Adrenal gland (tissue), 5 donors: ENCODE results near the gene SASS6.

ENCODE experiments used
- POLR2A ChIP-seq, 2 donors: fragments of 450-650 bp; IDR thresholded peaks; one replicate each; pipeline ENCODE4 v1.6.1; 2017; ENCODE audit warnings: antibody characterized with exemption in 2 of 2, mild to moderate bottlenecking in 2 of 2, moderate library complexity in 1 of 2
- TF ChIP-seq, protein P1 (sequence below), 6 experiments: fragments of 450-650 bp in 4 of 6; fragments of 200-600 bp in 2 of 6; sonication (generic) in 1 of 6; IDR thresholded peaks; 1 replicate in 5 of 6; 2 replicates in 1 of 6; pipeline versions ENCODE4 v1.5.1 to v1.8.0; 2016 to 2021; ENCODE audit warnings: antibody characterized with exemption in 6 of 6, mild to moderate bottlenecking in 2 of 6, moderate library complexity in 1 of 6
- donor health status: DM: no; HTN: no; CAD: no.

DNA sequence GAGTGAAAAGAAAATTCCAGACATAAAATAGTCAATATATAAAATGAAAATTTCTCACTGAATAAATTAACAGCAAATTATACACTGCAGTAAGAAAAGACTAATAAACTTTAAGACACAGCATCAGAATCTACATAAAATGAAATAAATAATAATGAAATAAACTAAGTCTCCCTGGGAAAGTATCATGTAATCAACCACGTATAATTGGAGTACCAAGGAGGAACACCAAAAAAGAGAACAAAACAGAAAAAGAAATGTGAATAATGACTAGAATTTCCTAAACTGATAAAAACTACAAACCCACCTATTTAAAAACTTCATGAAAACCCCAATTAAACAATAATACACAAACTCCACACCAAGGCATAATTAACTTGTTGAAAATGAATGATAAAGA is 43.6 kb downstream of the SASS6 start:
- TF ChIP-seq, protein P1, sequence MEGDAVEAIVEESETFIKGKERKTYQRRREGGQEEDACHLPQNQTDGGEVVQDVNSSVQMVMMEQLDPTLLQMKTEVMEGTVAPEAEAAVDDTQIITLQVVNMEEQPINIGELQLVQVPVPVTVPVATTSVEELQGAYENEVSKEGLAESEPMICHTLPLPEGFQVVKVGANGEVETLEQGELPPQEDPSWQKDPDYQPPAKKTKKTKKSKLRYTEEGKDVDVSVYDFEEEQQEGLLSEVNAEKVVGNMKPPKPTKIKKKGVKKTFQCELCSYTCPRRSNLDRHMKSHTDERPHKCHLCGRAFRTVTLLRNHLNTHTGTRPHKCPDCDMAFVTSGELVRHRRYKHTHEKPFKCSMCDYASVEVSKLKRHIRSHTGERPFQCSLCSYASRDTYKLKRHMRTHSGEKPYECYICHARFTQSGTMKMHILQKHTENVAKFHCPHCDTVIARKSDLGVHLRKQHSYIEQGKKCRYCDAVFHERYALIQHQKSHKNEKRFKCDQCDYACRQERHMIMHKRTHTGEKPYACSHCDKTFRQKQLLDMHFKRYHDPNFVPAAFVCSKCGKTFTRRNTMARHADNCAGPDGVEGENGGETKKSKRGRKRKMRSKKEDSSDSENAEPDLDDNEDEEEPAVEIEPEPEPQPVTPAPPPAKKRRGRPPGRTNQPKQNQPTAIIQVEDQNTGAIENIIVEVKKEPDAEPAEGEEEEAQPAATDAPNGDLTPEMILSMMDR (IDR thresholded peaks at IDR 0.05) = no peak
- no peak for TF ChIP-seq POLR2A (IDR thresholded peaks at IDR 0.05)
